Caco-2 (cell line): Measurements from ENCODE around the gene CXCL8. TPM values are rescaled to one million over a fixed set of nuclear protein-coding genes. Genes with fewer than 3 reads are reported as not detected.

Source experiments
- BruUV-seq: library from RNA; stranded (reverse); fragments of 400-500 nt; replicated peaks from 2 replicates; lab custom pipeline; 2021; lab: Mats Ljungman, UMichigan
- CTCF ChIA-PET: fragments of 300-600 bp; sonication (Branson Sonifier 250); formaldehyde crosslinking; loops from one replicate; lab custom pipeline; 2022; ENCODE audit warnings: antibody characterized with exemption; lab: Charles Lee
- POLR2A ChIA-PET: fragments of 300-600 bp; sonication (Branson Sonifier 250); formaldehyde crosslinking; loops from one replicate; lab custom pipeline; 2022; ENCODE audit warnings: antibody characterized with exemption; lab: Charles Lee
- DNase-seq, 2 experiments: peaks; one replicate each; pipeline versions ENCODE4 v3.0.0 to v3.0.0-alpha.2; 2020 to 2022
- H3K27me3 ChIP-seq: replicated peaks from 2 replicates; pipeline ENCODE4 v1.6.0; 2011; ENCODE audit warnings: low read length; ENCODE audit not compliant: control insufficient read depth, insufficient read depth
- H3K36me3 ChIP-seq: 2 replicates; pipeline ENCODE4 v1.5.1; 2011; ENCODE audit warnings: low read length; ENCODE audit not compliant: control insufficient read depth, insufficient read depth
- H3K4me1 ChIP-seq: fragments of 250-450 bp; sonication (Bioruptor Pico); 2 replicates; pipeline ENCODE4 v1.5.1; 2020; ENCODE audit warnings: mild to moderate bottlenecking
- H3K4me3 ChIP-seq: 2 replicates; pipeline ENCODE4 v1.5.1; 2011; ENCODE audit warnings: low read depth, mild to moderate bottlenecking, control low read depth, low read length
- H3K9me3 ChIP-seq: fragments of 250-450 bp; sonication (Bioruptor Pico); 2 replicates; pipeline ENCODE4 v1.5.1; 2020; ENCODE audit warnings: mild to moderate bottlenecking, moderate library complexity
- H3K27ac Mint-ChIP-seq: one replicate; pipeline ENCODE4 v1.8.0; 2022; ENCODE audit warnings: mixed read lengths; ENCODE audit not compliant: unreplicated experiment
- H3K27me3 Mint-ChIP-seq: one replicate; pipeline ENCODE4 v1.8.0; 2022; ENCODE audit warnings: mixed read lengths; ENCODE audit not compliant: insufficient read depth, unreplicated experiment
- H3K36me3 Mint-ChIP-seq: one replicate; pipeline ENCODE4 v1.8.0; 2022; ENCODE audit warnings: mild to moderate bottlenecking, mixed read lengths; ENCODE audit not compliant: insufficient read depth, unreplicated experiment
- H3K4me1 Mint-ChIP-seq: one replicate; pipeline ENCODE4 v1.8.0; 2022; ENCODE audit warnings: low read depth, mixed read lengths; ENCODE audit not compliant: unreplicated experiment
- H3K4me3 Mint-ChIP-seq: one replicate; pipeline ENCODE4 v1.8.0; 2022; ENCODE audit warnings: mild to moderate bottlenecking, moderate library complexity, mixed read lengths; ENCODE audit not compliant: unreplicated experiment
- H3K9me3 Mint-ChIP-seq: one replicate; pipeline ENCODE4 v1.8.0; 2022; ENCODE audit warnings: mixed read lengths; ENCODE audit not compliant: unreplicated experiment
- CTCF ChIP-seq, 2 experiments: fragments of 200-600 bp in 1 of 2; IDR thresholded peaks; 1 replicate in 1 of 2; 2 replicates in 1 of 2; pipeline versions ENCODE4 v1.5.1 to v1.8.0; 2011 to 2022; ENCODE audit warnings: antibody characterized with exemption in 1 of 2, control low read depth in 1 of 2, inconsistent platforms in 1 of 2, low read depth in 1 of 2, low read length in 1 of 2, mild to moderate bottlenecking in 1 of 2, moderate library complexity in 1 of 2; ENCODE audit not compliant: insufficient read depth in 1 of 2, severe bottlenecking in 1 of 2, unreplicated experiment in 1 of 2
- intact Hi-C: fragments of 100-400 bp; cut with micrococcal nuclease; formaldehyde crosslinking; loops from one replicate; pipeline ENCODE4 v1.10.0; 2022; ENCODE audit not compliant: unreplicated experiment
- total RNA-seq: library from RNA; stranded (reverse); gene quantifications from 2 replicates; pipeline ENCODE4 v1.2.3, GENCODE V29; 2022

CXCL8 gene
- total RNA-seq, 1 experiment from 2014 or later = 0.18 TPM

GRCh38 chr4:73721909-73722308, 18.5 kb upstream of the CXCL8 start:
- H3K36me3 Mint-ChIP-seq = no peaks in the 10 kb centered on the region
- DNase-seq = no peak
- intact Hi-C loops = no loop called here
- Histone ChIP-seq H3K36me3 (no peaks in the 10 kb centered on the region), H3K9me3 (no peaks in the 10 kb centered on the region), H3K27me3 (no peaks in the 10 kb centered on the region), H3K4me1 (no peaks in the 10 kb centered on the region; the same call in 1 of the 2 replicates), H3K4me3 (no peak overlapping the region)
- no peak for TF ChIP-seq CTCF (IDR thresholded peaks at IDR 0.05; ENCODE audit: insufficient read depth in 1 of 2, low read depth in 1 of 2, low read length in 1 of 2, severe bottlenecking in 1 of 2, unreplicated experiment in 1 of 2)
- peaks cover 5% of the 10 kb centered on the region for H3K27me3 Mint-ChIP-seq
- no peak overlapping the region for H3K4me3 Mint-ChIP-seq
- ChIA-PET CTCF (no interaction called here), POLR2A (no interaction called here)
- H3K27ac Mint-ChIP-seq = no peak overlapping the region
- no TSS peak for BruUV-seq
- no peaks in the 10 kb centered on the region for H3K9me3 Mint-ChIP-seq
- no peaks in the 10 kb centered on the region for H3K4me1 Mint-ChIP-seq

GRCh38 chr4:73723023-73723422, 17.3 kb upstream of the CXCL8 start:
- Histone ChIP-seq H3K9me3 (no peaks in the 10 kb centered on the region), H3K4me1 (no peaks in the 10 kb centered on the region; the same call in 1 of the 2 replicates), H3K36me3 (no peaks in the 10 kb centered on the region), H3K4me3 (no peak overlapping the region), H3K27me3 (no peaks in the 10 kb centered on the region)
- Mint-ChIP-seq H3K4me3 (no peak overlapping the region), H3K27me3 (peaks cover 5% of the 10 kb centered on the region), H3K4me1 (no peaks in the 10 kb centered on the region), H3K36me3 (no peaks in the 10 kb centered on the region), H3K9me3 (no peaks in the 10 kb centered on the region), H3K27ac (no peak overlapping the region)
- CTCF ChIA-PET = no interaction called here
- TF ChIP-seq CTCF (IDR thresholded peaks at IDR 0.05; ENCODE audit: insufficient read depth in 1 of 2, low read depth in 1 of 2, low read length in 1 of 2, severe bottlenecking in 1 of 2, unreplicated experiment in 1 of 2) = no peak
- intact Hi-C loops = no loop called here
- POLR2A ChIA-PET = no interaction called here
- BruUV-seq = no TSS peak
- DNase-seq = no peak

GRCh38 chr4:73723928-73724327, 16.4 kb upstream of the CXCL8 start:
- TF ChIP-seq CTCF (IDR thresholded peaks at IDR 0.05; ENCODE audit: insufficient read depth in 1 of 2, low read depth in 1 of 2, low read length in 1 of 2, severe bottlenecking in 1 of 2, unreplicated experiment in 1 of 2) = no peak
- no TSS peak for BruUV-seq
- POLR2A ChIA-PET = no interaction called here
- Mint-ChIP-seq H3K4me1 (no peaks in the 10 kb centered on the region), H3K27ac (no peak overlapping the region), H3K27me3 (peaks cover 5% of the 10 kb centered on the region), H3K36me3 (no peaks in the 10 kb centered on the region), H3K9me3 (no peaks in the 10 kb centered on the region), H3K4me3 (no peak overlapping the region)
- no peaks in the 10 kb centered on the region for H3K27me3 ChIP-seq
- DNase-seq = no peak
- CTCF ChIA-PET = no interaction called here
- H3K4me3 ChIP-seq = no peak overlapping the region
- H3K9me3 ChIP-seq = no peaks in the 10 kb centered on the region
- H3K36me3 ChIP-seq = no peaks in the 10 kb centered on the region
- no peaks in the 10 kb centered on the region; the same call in 1 of the 2 replicates for H3K4me1 ChIP-seq
- intact Hi-C loops = no loop called here
